ENCODE data around the gene CPNE8.

DNA sequence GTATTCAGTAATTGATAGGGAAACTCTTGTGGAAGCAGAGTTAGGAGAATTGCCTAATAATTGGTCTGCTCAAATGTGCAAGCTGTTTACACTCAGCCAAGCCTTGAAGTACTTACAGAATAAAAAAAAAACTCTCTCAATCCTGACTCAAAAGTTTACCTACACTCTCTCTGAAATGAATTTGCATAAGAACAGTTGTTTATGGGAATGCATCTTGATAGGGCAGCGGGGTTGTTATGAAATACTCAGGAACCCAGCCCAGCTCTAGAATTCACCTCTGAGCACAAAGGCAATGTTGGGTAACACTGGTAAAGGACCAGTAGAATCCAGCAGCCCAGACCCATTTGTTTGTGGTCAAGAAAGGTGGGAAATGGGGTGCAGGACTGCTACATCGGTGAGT lies 267.0 kb downstream of the CPNE8 start:
- TF ChIP-seq EZH2 (IDR thresholded peaks at IDR 0.05; ENCODE audit: borderline replicate concordance) (no peak), CTCF (IDR thresholded peaks at IDR 0.05; ENCODE audit: poor library complexity) (no peak)

All from hepatocyte (in vitro differentiated cells).